GM21360 (cell line): Measurements from ENCODE around the gene SLC46A1.

Experiments used
- ATAC-seq: cut with Tn5 transposase; IDR thresholded peaks from one replicate; pipeline ENCODE4 v1.9.1; 2021; ENCODE audit warnings: mild to moderate bottlenecking, moderate library complexity; ENCODE audit not compliant: unreplicated experiment

SLC46A1 gene

GRCh38 chr17:28363776-28364650 is 42.0 kb downstream of the SLC46A1 start:
- ATAC-seq = no peak

GRCh38 chr17:28363186-28363585 is 42.8 kb downstream of the SLC46A1 start:
- ATAC-seq = no peak

- peak; percentile 4 for ATAC-seq
Measured at GRCh38 chr17:28357901-28358197, 48.2 kb downstream of the SLC46A1 start.

GRCh38 chr17:28357061-28357900 is 48.7 kb downstream of the SLC46A1 start, which contains the start of gene POLDIP2:
Gene POLDIP2 (minus strand): TSS chr17:28357527. CDS start chr17:28357448, 79 bp downstream.
- peak; percentile 82 for ATAC-seq

GRCh38 chr17:28350271-28350670 is 55.7 kb downstream of the SLC46A1 start:
- no peak for ATAC-seq

- no peak for ATAC-seq
Measured at GRCh38 chr17:28348979-28349378, 57.0 kb downstream of the SLC46A1 start.

GRCh38 chr17:28347261-28347891 is 58.6 kb downstream of the SLC46A1 start:
- no peak for ATAC-seq

GRCh38 chr17:28346746-28347246 is 59.2 kb downstream of the SLC46A1 start:
- ATAC-seq = no peak

GRCh38 chr17:28346199-28346580 is 59.8 kb downstream of the SLC46A1 start:
- ATAC-seq = no peak

GRCh38 chr17:28345419-28346198 is 60.4 kb downstream of the SLC46A1 start:
- ATAC-seq = no peak
